HG03064 (cell line): ENCODE data around the gene ITPR1.
A peak's percentile ranks its signal among the peaks of the same experiment; 100 is the strongest.

Experiments
- ATAC-seq: cut with Tn5 transposase; IDR thresholded peaks from one replicate; pipeline ENCODE4 v1.9.1; 2021; ENCODE audit warnings: low read depth; ENCODE audit not compliant: unreplicated experiment

Gene ITPR1

DNA sequence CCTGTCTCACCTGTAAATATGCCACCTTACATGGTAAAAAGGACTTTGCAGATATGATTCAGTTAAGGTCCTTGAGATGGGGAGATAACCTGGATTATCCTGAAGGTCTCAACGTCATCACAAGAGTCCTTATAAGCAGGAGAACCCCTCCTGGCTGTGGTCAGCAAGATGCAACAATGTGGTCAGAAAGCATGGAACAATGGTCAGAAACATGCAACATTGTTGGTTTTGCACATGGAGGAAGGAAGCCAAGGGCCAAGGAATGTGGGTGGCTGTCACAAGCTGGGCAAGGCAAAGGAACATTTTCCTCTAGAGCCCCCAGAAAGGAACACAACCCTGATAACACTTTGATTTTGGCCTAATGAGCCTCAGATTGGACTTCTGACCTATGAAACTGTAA is 16.7 kb upstream of the ITPR1 start:
- no peak for ATAC-seq

- ATAC-seq: no peak
These were observed 14.9 kb upstream of the ITPR1 start for GRCh38 chr3:4478261-4478660.

DNA sequence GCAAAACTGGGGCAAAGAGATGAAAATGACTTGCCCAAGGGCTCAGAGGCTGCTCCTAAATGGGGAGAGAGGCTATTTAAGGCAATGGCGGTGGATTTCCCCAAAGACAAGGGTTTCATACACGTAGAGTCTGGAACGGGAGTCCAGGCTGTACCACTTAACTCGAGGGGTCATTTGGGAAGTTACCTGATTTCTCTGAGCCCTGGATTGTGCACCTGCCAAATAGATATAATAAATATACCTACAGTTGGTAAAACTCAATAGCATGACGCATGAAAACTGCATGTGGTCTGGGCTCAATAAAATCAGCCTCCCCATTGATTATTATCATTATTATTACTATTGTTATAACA is 1.3 kb upstream of the ITPR1 start:
- no peak for ATAC-seq

DNA sequence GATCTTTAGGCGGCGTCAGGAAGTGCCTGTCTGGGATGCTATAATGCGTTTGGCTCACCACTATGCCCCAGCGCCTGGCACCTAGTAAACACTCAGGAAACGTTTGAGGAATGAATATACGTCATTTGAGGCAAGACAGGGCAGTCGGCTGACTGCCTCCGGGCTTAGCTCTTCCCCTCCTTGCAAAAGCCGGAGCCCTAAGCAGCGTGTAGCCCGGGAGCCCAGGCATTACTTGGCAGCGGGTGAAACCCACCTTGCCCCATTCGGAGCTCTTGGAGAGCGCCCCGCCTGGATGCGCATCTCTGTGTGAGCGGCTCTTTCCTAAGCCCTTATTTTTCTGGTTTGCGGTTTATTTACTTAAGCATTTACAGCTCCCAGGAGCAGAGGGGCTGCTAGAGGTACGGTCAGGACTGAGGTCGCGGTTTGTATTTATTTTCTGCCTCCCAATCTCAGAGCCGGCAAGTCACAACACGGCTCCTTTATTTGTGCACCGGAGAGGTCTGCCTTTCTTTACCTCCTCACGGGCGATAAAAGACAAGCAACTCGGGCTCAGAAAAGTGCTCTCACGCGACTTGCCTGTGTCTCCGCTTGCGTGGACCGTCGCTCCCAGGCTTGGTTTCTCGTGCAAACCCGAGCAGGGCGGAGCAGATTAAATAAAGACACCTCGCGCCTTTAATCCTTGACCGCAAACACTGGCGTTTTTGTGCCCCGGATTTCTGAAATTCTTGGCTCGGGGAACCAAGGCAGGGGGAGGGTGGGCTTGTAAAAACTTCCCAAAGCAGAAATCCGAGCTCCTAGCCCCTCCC is 737 bp upstream of the ITPR1 start:
- ATAC-seq: no peak

- ATAC-seq: no peak
These were observed 1.1 kb downstream of the ITPR1 start for GRCh38 chr3:4493941-4494894.

- peak; percentile 28 for ATAC-seq
These were observed 1.7 kb downstream of the ITPR1 start for GRCh38 chr3:4494895-4495264.

DNA sequence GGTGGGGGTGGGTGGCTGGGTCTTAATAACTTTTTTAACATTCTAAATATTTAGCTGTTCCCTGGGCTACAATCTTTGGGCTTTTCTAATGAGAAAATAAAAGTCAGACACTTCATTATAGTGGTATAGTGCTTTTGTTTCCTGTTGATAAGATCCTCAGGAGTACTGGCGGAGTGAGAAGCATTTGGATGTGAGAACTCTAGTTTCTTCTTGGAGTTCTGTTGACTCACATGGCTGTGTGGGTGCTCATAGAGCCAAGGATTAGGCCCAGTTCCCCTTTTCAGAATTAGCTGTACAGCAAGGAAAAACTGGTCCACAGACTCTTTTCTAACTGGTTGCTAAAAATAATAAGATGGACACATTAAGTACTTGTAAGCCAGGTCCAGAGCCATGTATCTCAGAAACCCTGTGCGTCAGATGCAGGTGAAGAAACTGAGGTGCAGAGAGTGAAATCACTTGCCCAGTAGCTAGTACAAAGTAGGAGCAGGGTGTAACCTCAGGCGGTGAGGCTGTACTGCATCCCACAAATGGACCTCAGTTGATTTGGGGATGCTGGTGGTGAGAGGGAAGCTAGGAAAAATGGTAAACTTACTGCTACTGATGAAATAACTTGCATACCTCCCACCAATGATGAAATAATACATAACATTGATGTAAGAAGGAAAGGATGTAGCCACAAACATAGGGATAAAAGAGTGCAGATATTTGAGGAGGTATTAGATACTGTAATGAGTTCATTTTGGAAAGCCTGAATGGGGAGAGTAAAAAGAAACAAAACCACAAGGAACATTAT is 2.3 kb downstream of the ITPR1 start:
- no peak for ATAC-seq

- no peak for ATAC-seq
These were observed 2.9 kb downstream of the ITPR1 start for GRCh38 chr3:4496087-4496452.

DNA sequence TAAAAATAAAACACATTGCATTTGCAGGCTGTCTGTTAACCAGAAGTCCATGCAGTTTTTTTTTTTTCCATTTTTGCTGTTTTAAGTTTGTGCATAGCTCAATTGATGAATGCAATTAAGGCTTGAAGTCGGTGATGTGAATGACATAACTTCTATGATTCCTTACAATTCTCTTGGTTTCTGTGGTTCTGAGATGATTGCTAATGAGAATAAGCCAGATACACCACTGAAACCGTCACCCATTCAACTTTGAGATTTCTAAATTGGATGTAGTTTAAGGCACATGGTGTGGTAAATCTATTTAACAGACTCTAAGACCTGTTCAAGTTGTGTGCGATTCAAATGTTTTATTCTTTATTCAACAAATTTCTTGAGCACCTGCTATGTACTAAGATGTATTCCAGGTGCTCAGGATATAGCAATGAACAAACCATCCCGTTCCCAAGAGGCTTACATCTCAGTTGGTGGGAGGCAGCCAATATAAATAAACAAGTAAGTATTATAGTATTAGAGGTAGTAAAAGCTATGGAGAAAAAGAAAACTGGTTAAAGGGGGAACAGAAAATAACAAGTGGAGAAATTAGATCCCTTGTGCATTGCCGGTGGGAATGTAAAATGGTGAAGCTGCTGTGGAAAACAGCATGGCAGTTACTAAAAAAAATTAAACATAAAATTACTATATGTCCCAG is 4.0 kb downstream of the ITPR1 start:
- ATAC-seq: no peak

DNA sequence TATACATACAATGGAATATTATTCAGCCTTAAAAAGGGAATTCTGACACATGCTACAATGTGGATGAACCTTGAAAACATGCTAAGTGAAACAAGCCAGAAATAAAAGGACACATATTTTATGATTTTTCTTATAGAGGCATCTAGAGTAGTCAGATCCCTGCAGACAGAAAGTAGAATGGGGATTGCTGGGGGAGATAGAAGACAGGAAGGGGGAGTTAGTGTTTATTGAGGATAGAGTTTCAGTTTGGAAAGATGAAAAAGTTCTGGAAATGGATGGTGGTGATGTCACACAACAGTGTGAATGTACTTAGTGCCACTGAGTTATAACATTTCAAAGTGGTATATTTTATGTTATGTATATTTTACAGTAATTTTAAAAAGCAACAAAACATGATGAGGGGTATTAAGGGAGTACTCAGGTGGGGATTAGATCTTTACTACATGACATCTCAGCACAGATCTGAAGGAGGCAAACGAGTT is 4.7 kb downstream of the ITPR1 start:
- ATAC-seq: no peak

DNA sequence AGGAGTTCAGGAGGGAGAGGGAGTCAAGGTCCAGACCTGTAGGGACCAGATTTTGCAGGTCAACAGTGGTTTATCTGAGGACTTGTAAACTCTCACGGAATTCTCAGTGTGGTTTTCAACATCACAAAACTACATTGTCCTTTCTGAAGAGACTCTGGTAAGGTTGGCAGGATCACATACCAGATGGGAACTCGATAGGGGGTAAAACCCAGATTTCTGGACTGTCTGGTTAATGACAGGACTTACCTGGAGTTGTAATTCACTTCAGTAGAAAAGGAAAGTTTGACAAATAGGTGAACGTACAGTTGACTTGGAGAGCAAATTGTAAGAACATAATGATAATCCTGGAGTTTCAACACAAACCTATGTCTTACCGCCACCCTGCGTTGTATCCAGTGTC is 5.3 kb downstream of the ITPR1 start:
- no peak for ATAC-seq

DNA sequence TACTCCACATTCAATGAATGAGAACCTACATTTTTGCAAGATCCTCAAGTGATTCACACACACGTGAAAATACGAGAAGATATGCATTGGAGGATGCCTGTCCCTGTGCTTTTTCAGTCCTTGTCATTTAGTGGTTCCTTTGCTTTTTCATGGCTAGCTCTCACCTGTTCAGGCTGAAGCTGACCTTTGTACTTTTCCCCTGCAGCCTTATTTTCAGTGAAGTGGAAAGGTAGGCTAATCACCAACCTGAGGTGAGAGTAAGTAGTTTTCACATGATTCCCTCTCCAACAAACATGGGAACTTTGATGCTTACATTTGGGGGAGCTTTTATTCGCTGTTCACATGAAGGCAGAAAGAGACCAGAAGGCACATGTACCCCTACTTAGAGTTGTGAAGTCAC is 8.3 kb downstream of the ITPR1 start:
- ATAC-seq: no peak

- no peak for ATAC-seq
These were observed 8.8 kb downstream of the ITPR1 start for GRCh38 chr3:4501927-4502326.

DNA sequence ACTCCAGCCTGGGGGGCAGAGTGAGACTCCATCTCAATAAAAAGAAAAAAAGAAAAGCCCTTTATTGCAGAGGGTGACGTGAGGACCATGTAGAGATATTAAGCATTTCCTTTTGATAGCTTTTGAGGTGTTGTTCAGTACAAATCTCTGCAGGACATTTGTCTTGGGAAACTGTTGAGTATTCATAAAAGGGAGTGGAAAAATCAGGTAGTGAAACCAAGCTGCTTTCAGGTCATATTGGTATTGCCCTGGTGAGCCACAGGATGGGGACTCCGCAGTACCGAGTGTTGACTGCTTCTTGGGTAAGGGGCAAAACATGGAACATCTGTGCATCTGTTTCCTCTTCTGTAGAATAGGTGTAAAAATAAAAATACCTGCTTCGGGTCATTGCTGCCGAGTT is 9.9 kb downstream of the ITPR1 start:
- ATAC-seq: peak; percentile 39

GRCh38 chr3:4504340-4505261 is 11.5 kb downstream of the ITPR1 start:
- ATAC-seq: no peak

GRCh38 chr3:4505688-4506558 is 12.8 kb downstream of the ITPR1 start:
- ATAC-seq: no peak

DNA sequence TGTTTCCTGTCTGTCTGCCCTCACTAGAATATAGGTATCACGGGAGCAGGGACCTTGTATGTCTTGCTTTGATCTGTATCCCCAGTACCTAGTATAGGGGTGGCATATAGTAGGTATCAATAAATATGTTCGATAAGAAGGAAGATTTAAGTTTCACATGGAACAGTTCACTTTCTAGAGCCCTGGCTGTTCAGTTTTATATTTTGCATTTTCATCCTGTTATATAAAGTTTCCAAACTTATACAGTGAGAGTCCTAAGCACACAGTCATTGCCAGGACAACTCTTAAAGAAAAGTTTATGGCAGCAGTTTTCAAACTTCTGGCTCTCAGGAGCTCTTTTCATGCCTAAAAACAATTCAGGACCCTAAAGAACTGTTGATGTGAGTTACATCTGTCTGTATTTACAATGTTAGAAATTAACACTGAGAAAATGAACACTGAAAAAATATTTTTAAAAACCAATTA is 13.4 kb downstream of the ITPR1 start:
- ATAC-seq: no peak

DNA sequence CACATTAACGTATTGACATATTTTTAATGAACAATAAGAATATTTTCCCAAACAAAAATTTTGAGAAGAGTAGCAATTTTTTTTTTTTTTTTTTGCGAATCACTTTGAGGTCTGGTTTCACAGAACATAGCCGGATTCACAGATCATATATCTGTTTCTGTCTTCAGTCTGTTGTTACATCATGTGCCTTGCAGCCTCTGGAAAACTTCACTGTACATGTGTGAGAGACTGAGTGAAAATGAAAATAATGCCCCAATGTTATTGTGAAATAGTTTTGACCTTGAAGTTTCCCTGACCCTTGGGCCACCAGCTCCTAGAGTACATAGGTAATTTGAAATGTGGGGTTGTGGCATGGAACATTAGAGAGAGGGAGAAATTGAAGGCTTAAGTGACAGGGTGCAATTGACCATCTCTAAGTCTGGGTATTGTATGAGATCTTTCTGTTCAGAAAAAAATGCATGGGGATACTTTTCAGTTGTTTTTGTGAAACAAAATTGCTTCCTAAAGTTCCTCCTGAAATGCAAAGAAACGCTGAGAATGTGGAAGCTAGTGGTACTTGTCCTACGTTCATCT is 14.0 kb downstream of the ITPR1 start:
- ATAC-seq: no peak
